Activated T-helper 2 cell treated with anti-CD3 and anti-CD28 coated beads, Interferon-gamma antibody, Interleukin-2, Interleukin-4, amounts not matched to agents 10 μg/mL and 5 μg/mL and 100 μg/mL, durations not matched to agents 14 hours and 24 hours and 36 hours (primary cell): ENCODE results near the gene NACAD. TPM values are rescaled to one million over a fixed set of nuclear protein-coding genes. Genes with fewer than 3 reads are reported as not detected.
"Not testable (repeated sequence)": the region's sequence is repeated elsewhere in the genome, so short reads cannot be mapped to it uniquely, and the experiment has no call there.

Source experiments
- DNase-seq: peaks from one replicate; pipeline ENCODE4 v3.0.0; 2021; ENCODE audit warnings: low spot score
- H3K27ac Mint-ChIP-seq: one replicate; pipeline ENCODE4 v1.8.0; 2021; ENCODE audit warnings: mixed read lengths
- H3K27me3 Mint-ChIP-seq: one replicate; pipeline ENCODE4 v1.8.0; 2021; ENCODE audit warnings: low read depth, mixed read lengths
- H3K36me3 Mint-ChIP-seq: one replicate; pipeline ENCODE4 v1.8.0; 2021; ENCODE audit warnings: low read depth, mixed read lengths
- H3K4me1 Mint-ChIP-seq: one replicate; pipeline ENCODE4 v1.8.0; 2021; ENCODE audit warnings: low read depth, mixed read lengths
- H3K4me3 Mint-ChIP-seq: one replicate; pipeline ENCODE4 v1.8.0; 2021; ENCODE audit warnings: low read depth, mild to moderate bottlenecking, moderate library complexity, mixed read lengths
- H3K9me3 Mint-ChIP-seq: one replicate; pipeline ENCODE4 v1.8.0; 2021; ENCODE audit warnings: mixed read lengths
- intact Hi-C: fragments of 100-400 bp; cut with micrococcal nuclease; formaldehyde crosslinking; loops from one replicate; pipeline ENCODE4 v1.15.1; 2023
- total RNA-seq: library from RNA; stranded (reverse); gene quantifications from 2 replicates; pipeline ENCODE4 v1.2.3, GENCODE V29; 2022

The NACAD gene
- total RNA-seq, 1 donor from 2014 or later, result 0.52 TPM

GRCh38 chr7:45036317-45036716, 52.5 kb downstream of the NACAD start:
- DNase-seq, result no peak
- no peaks in the 10 kb centered on the region for H3K27me3 Mint-ChIP-seq
- H3K27ac Mint-ChIP-seq, result peak overlapping the region; percentile 84
- peaks cover 62% of the 10 kb centered on the region for H3K4me1 Mint-ChIP-seq
- peak overlapping the region; percentile 65 for H3K4me3 Mint-ChIP-seq
- intact Hi-C loops, result no loop called here
- peaks cover 62% of the 10 kb centered on the region for H3K36me3 Mint-ChIP-seq
- no peaks in the 10 kb centered on the region for H3K9me3 Mint-ChIP-seq

- intact Hi-C loops, result no loop called here
- Mint-ChIP-seq H3K9me3 (no peaks in the 10 kb centered on the region), H3K4me3 (peak overlapping the region; percentile 65), H3K4me1 (peaks cover 62% of the 10 kb centered on the region), H3K36me3 (peaks cover 57% of the 10 kb centered on the region), H3K27me3 (no peaks in the 10 kb centered on the region), H3K27ac (peak overlapping the region; percentile 84)
- no peak for DNase-seq
Measured at GRCh38 chr7:45035893-45036292, 52.9 kb downstream of the NACAD start.

- Mint-ChIP-seq H3K27ac (peak overlapping the region; percentile 80), H3K9me3 (no peaks in the 10 kb centered on the region), H3K4me3 (peak overlapping the region; percentile 14), H3K27me3 (no peaks in the 10 kb centered on the region), H3K4me1 (peaks cover 62% of the 10 kb centered on the region), H3K36me3 (peaks cover 52% of the 10 kb centered on the region)
- DNase-seq, result no peak
- intact Hi-C loops, result no loop called here
Measured at GRCh38 chr7:45035371-45035770, 53.4 kb downstream of the NACAD start.

GRCh38 chr7:45034710-45035109, 54.1 kb downstream of the NACAD start:
- intact Hi-C loops, H3K9me3 Mint-ChIP-seq, H3K27me3 Mint-ChIP-seq, DNase-seq, H3K4me3 Mint-ChIP-seq: not testable (repeated sequence)
- Mint-ChIP-seq H3K27ac (peak overlapping the region; percentile 19), H3K4me1 (peaks cover 65% of the 10 kb centered on the region), H3K36me3 (peaks cover 53% of the 10 kb centered on the region)

- no peak for DNase-seq
- Mint-ChIP-seq H3K9me3 (no peaks in the 10 kb centered on the region), H3K27me3 (no peaks in the 10 kb centered on the region), H3K36me3 (peaks cover 54% of the 10 kb centered on the region), H3K4me3 (peak overlapping the region; percentile 26), H3K4me1 (peaks cover 69% of the 10 kb centered on the region), H3K27ac (peak overlapping the region; percentile 74)
- intact Hi-C loops, result loop anchor here (2.0 kb wide), 1 partner anchor 33 kb away; the partner anchor contains the start of gene CCM2
Measured at GRCh38 chr7:45033931-45034290, 54.9 kb downstream of the NACAD start.

- Mint-ChIP-seq H3K27me3 (no peaks in the 10 kb centered on the region), H3K27ac (peak overlapping the region; percentile 74), H3K4me3 (peak overlapping the region; percentile 7), H3K36me3 (peaks cover 54% of the 10 kb centered on the region), H3K9me3 (no peaks in the 10 kb centered on the region), H3K4me1 (peaks cover 70% of the 10 kb centered on the region)
- intact Hi-C loops, result loop anchor here (2.0 kb wide), 1 partner anchor 33 kb away; the partner anchor contains the start of gene CCM2
- no peak for DNase-seq
Measured at GRCh38 chr7:45033261-45033930, 55.4 kb downstream of the NACAD start.

GRCh38 chr7:45032421-45032820, 56.3 kb downstream of the NACAD start:
- H3K27me3 Mint-ChIP-seq, result no peaks in the 10 kb centered on the region
- intact Hi-C loops, result loop anchor here (2.0 kb wide), 1 partner anchor 32 kb away; the partner anchor contains the start of gene CCM2
- DNase-seq, result no peak
- peaks cover 55% of the 10 kb centered on the region for H3K36me3 Mint-ChIP-seq
- peaks cover 71% of the 10 kb centered on the region for H3K4me1 Mint-ChIP-seq
- no peaks in the 10 kb centered on the region for H3K9me3 Mint-ChIP-seq
- H3K27ac Mint-ChIP-seq, result peak overlapping the region; percentile 74
- peak overlapping the region; percentile 24 for H3K4me3 Mint-ChIP-seq

- Mint-ChIP-seq H3K27me3 (no peaks in the 10 kb centered on the region), H3K9me3 (no peaks in the 10 kb centered on the region), H3K36me3 (peaks cover 55% of the 10 kb centered on the region), H3K4me3 (no peak overlapping the region), H3K4me1 (peaks cover 73% of the 10 kb centered on the region), H3K27ac (no peak overlapping the region)
- DNase-seq, result no peak
- intact Hi-C loops, result loop anchor here (2.0 kb wide), 1 partner anchor 31 kb away; the partner anchor contains the start of gene CCM2
Measured at GRCh38 chr7:45031829-45032228, 56.9 kb downstream of the NACAD start.

Other genes with a start within 250 kb of the NACAD start
- gene H2AZ2, start 240.9 kb downstream of the NACAD start, total RNA-seq, result 204 and 208 TPM in 2 replicates
- gene PURB, start 203.4 kb downstream of the NACAD start, total RNA-seq, result 32.9 and 33.9 TPM in 2 replicates
- 442 and 450 TPM in 2 replicates for gene MYO1G, start 110.0 kb downstream of the NACAD start, total RNA-seq
- 61.3 and 61.7 TPM in 2 replicates for gene CCM2, start 88.8 kb downstream of the NACAD start, total RNA-seq
- 167 and 180 TPM in 2 replicates for gene TBRG4, start 22.7 kb upstream of the NACAD start, total RNA-seq
- 0.14 TPM in 2 replicates for gene RAMP3, start 68.8 kb upstream of the NACAD start, total RNA-seq